Prostate gland (tissue), 2 donors: ENCODE measurements around the gene DDIT3. TPM values are rescaled to one million over a fixed set of nuclear protein-coding genes. Genes with fewer than 3 reads are reported as not detected.

Experiments used
- DNase-seq: peaks from one replicate; pipeline ENCODE4 v3.0.0-alpha.2; 2019; ENCODE audit warnings: low spot score
- H3K27ac ChIP-seq, 2 donors: fragments of 200-600 bp; sonication (generic); 2 replicates each; pipeline ENCODE4 v1.5.1; 2017 to 2019
- H3K27me3 ChIP-seq: fragments of 200-600 bp; sonication (generic); replicated peaks from 2 replicates; pipeline ENCODE4 v1.5.1; 2019; ENCODE audit not compliant: insufficient read depth
- H3K36me3 ChIP-seq, 2 donors: fragments of 200-600 bp; sonication (generic); 1 replicate in 1 of 2; 2 replicates in 1 of 2; pipeline versions ENCODE4 v1.5.1 to v1.8.1; 2017 to 2019
- H3K4me1 ChIP-seq: fragments of 200-600 bp; sonication (generic); replicated peaks from 2 replicates; pipeline ENCODE4 v1.5.1; 2019
- H3K4me3 ChIP-seq, 2 donors: fragments of 200-600 bp; sonication (generic); 2 replicates each; pipeline ENCODE4 v1.5.1; 2017 to 2019
- H3K9me3 ChIP-seq: fragments of 200-600 bp; sonication (generic); 2 replicates; pipeline ENCODE4 v1.5.1; 2017
- CTCF ChIP-seq, 4 experiments: fragments of 200-600 bp in 2 of 4; fragments of 450-650 bp in 2 of 4; sonication (generic) in 2 of 4; IDR thresholded peaks; 1 replicate in 3 of 4; 2 replicates in 1 of 4; pipeline ENCODE4 v1.5.1; 2016 to 2019; ENCODE audit warnings: antibody characterized with exemption in 4 of 4, mild to moderate bottlenecking in 2 of 4, moderate library complexity in 2 of 4
- POLR2A ChIP-seq: fragments of 450-650 bp; IDR thresholded peaks from one replicate; pipeline ENCODE4 v1.6.1; 2016; ENCODE audit warnings: antibody characterized with exemption, mild to moderate bottlenecking
- POLR2AphosphoS5 ChIP-seq: sonication (generic); formaldehyde crosslinking; IDR thresholded peaks from one replicate; pipeline ENCODE4 v1.6.1; 2017; ENCODE audit warnings: antibody characterized with exemption
- WGBS: methylation state at CpG from one replicate; pipeline ENCODE4 v1.1.5; 2018; 5-methylcytosine and 5-hydroxymethylcytosine counted together
- intact Hi-C: fragments of 100-400 bp; cut with DNase I; formaldehyde crosslinking; loops from one replicate; pipeline ENCODE4 v1.14.2; 2022
- total RNA-seq, 2 donors: library from RNA; depleted of rRNA; stranded (reverse); fragments of >200 nt; gene quantifications; one replicate each; pipeline ENCODE4 v1.1.0, GENCODE V29; 2016

Gene DDIT3
- total RNA-seq, 2 donors from 2014 or later = 39.0 to 51.8 TPM

- intact Hi-C loops = no loop called here
- Histone ChIP-seq H3K27ac (no peak overlapping the region), H3K27me3 (peaks cover 10% of the 10 kb centered on the region), H3K4me1 (peaks cover 13% of the 10 kb centered on the region), H3K4me3 (peak overlapping the region; percentile 12 to 26), H3K9me3 (no peaks in the 10 kb centered on the region), H3K36me3 (no peaks in the 10 kb centered on the region)
- DNase-seq = no peak
- TF ChIP-seq CTCF (IDR thresholded peaks at IDR 0.05) (no peak), POLR2AphosphoS5 (no peak), POLR2A (no peak)
- WGBS = 8% methylated on average over 84 of the region's 84 CpGs
Measured at GRCh38 chr12:57475271-57476161, 44.8 kb downstream of the DDIT3 start.

- Histone ChIP-seq H3K4me1 (peaks cover 13% of the 10 kb centered on the region), H3K9me3 (no peaks in the 10 kb centered on the region), H3K4me3 (peak overlapping the region in 1 of 2 donors; percentile 26), H3K27ac (no peak overlapping the region), H3K36me3 (no peaks in the 10 kb centered on the region), H3K27me3 (peaks cover 10% of the 10 kb centered on the region)
- TF ChIP-seq CTCF (IDR thresholded peaks at IDR 0.05) = no peak
- no peak for TF ChIP-seq POLR2A
- intact Hi-C loops = no loop called here
- WGBS = 36% methylated on average over 7 of the region's 7 CpGs
- no peak for DNase-seq
Measured at GRCh38 chr12:57474862-57475261, 45.5 kb downstream of the DDIT3 start.

- TF ChIP-seq POLR2AphosphoS5 (no peak), CTCF (IDR thresholded peaks at IDR 0.05) (no peak), POLR2A (no peak)
- no peaks in the 10 kb centered on the region for H3K36me3 ChIP-seq
- peaks cover 13% of the 10 kb centered on the region for H3K4me1 ChIP-seq
- no peak for DNase-seq
- no peaks in the 10 kb centered on the region for H3K9me3 ChIP-seq
- peaks cover 10% of the 10 kb centered on the region for H3K27me3 ChIP-seq
- intact Hi-C loops = no loop called here
- H3K4me3 ChIP-seq = no peak overlapping the region
- WGBS = 77% methylated on average over 8 of the region's 8 CpGs
- H3K27ac ChIP-seq = no peak overlapping the region
Measured at GRCh38 chr12:57474430-57474829, 45.9 kb downstream of the DDIT3 start.

GRCh38 chr12:57473886-57474285 is 46.4 kb downstream of the DDIT3 start:
- no peak for TF ChIP-seq POLR2A
- TF ChIP-seq POLR2AphosphoS5 = no peak
- TF ChIP-seq CTCF (IDR thresholded peaks at IDR 0.05) = no peak
- H3K36me3 ChIP-seq = no peaks in the 10 kb centered on the region
- H3K9me3 ChIP-seq = no peaks in the 10 kb centered on the region
- no peak overlapping the region for H3K4me3 ChIP-seq
- DNase-seq = no peak
- H3K27ac ChIP-seq = no peak overlapping the region
- intact Hi-C loops = no loop called here
- peaks cover 13% of the 10 kb centered on the region for H3K4me1 ChIP-seq
- WGBS = 88% methylated on average over 5 of the region's 5 CpGs
- H3K27me3 ChIP-seq = peaks cover 10% of the 10 kb centered on the region

- Histone ChIP-seq H3K4me3 (no peak overlapping the region), H3K4me1 (peaks cover 13% of the 10 kb centered on the region), H3K36me3 (no peaks in the 10 kb centered on the region), H3K27ac (no peak overlapping the region), H3K27me3 (peaks cover 10% of the 10 kb centered on the region), H3K9me3 (no peaks in the 10 kb centered on the region)
- no peak for DNase-seq
- TF ChIP-seq POLR2A (no peak), POLR2AphosphoS5 (no peak), CTCF (IDR thresholded peaks at IDR 0.05) (no peak)
- intact Hi-C loops = no loop called here
- 36% methylated on average over 3 of the region's 3 CpGs for whole genome bisulfite sequencing
Measured at GRCh38 chr12:57473392-57473791, 46.9 kb downstream of the DDIT3 start.
